Right kidney (tissue), 1 donor: Measurements from ENCODE around the gene LAMA1.

ENCODE experiments used
- DNase-seq: peaks from one replicate; pipeline ENCODE4 v3.0.0-alpha.2; 2016

Gene LAMA1

GRCh38 chr18:7048081-7048480 lies 69.5 kb downstream of the LAMA1 start:
- no peak for DNase-seq

GRCh38 chr18:7047336-7047735 lies 70.3 kb downstream of the LAMA1 start:
- DNase-seq, result no peak

- DNase-seq, result peak; percentile 74
Observed at GRCh38 chr18:7038330-7038851, 79.2 kb downstream of the LAMA1 start.

GRCh38 chr18:7037470-7037869 lies 80.1 kb downstream of the LAMA1 start:
- no peak for DNase-seq

- DNase-seq, result no peak
Observed at GRCh38 chr18:7035807-7036206, 81.8 kb downstream of the LAMA1 start.

- no peak for DNase-seq
Observed at GRCh38 chr18:7034924-7035323, 82.7 kb downstream of the LAMA1 start.

GRCh38 chr18:7032537-7032936 lies 85.1 kb downstream of the LAMA1 start:
- DNase-seq, result no peak

GRCh38 chr18:7028625-7029024 lies 89.0 kb downstream of the LAMA1 start:
- no peak for DNase-seq

GRCh38 chr18:7025194-7025593 lies 92.4 kb downstream of the LAMA1 start:
- DNase-seq, result no peak

- no peak for DNase-seq
Observed at GRCh38 chr18:7023581-7023980, 94.0 kb downstream of the LAMA1 start.

- no peak for DNase-seq
Observed at GRCh38 chr18:7023063-7023580, 94.5 kb downstream of the LAMA1 start.

- DNase-seq, result no peak
Observed at GRCh38 chr18:7021994-7022840, 95.4 kb downstream of the LAMA1 start.

- DNase-seq, result no peak
Observed at GRCh38 chr18:7020995-7021777, 96.4 kb downstream of the LAMA1 start.

GRCh38 chr18:7017013-7017412 lies 100.6 kb downstream of the LAMA1 start:
- no peak for DNase-seq

- no peak for DNase-seq
Observed at GRCh38 chr18:7011142-7011541, 106.5 kb downstream of the LAMA1 start.

- DNase-seq, result no peak
Observed at GRCh38 chr18:7004009-7004408, 113.6 kb downstream of the LAMA1 start.

GRCh38 chr18:7002107-7002506 lies 115.5 kb downstream of the LAMA1 start:
- no peak for DNase-seq

- no peak for DNase-seq
Observed at GRCh38 chr18:7000484-7001096, 117.0 kb downstream of the LAMA1 start.

GRCh38 chr18:6997808-6998207 lies 119.8 kb downstream of the LAMA1 start:
- DNase-seq, result no peak

- no peak for DNase-seq
Observed at GRCh38 chr18:6994771-6995430, 122.7 kb downstream of the LAMA1 start.

- no peak for DNase-seq
Observed at GRCh38 chr18:6994056-6994770, 123.4 kb downstream of the LAMA1 start.
